BJ (cell line): Measurements from ENCODE around the gene UBE2S. TPM values are rescaled to one million over a fixed set of nuclear protein-coding genes. Genes with fewer than 3 reads are reported as not detected.
A peak's percentile ranks its signal among the peaks of the same experiment; 100 is the strongest.

Source experiments
- CTCF ChIA-PET: fragments of 350-600 bp; formaldehyde crosslinking; extraction: SDS; loops from one replicate; lab custom pipeline; 2021; ENCODE audit warnings: antibody characterized with exemption, inconsistent platforms; lab: Yijun Ruan, JAX
- POLR2A ChIA-PET: fragments of 300-600 bp; sonication (Branson Sonifier 250); formaldehyde crosslinking; extraction: SDS; loops from one replicate; lab custom pipeline; 2021; ENCODE audit warnings: antibody characterized with exemption; lab: Charles Lee
- DNase-seq: peaks from one replicate; pipeline ENCODE4 v3.0.0-alpha.2; 2011; ENCODE audit warnings: low read depth
- H3K27me3 ChIP-seq: 2 replicates; pipeline ENCODE4 v1.6.0; 2011; ENCODE audit warnings: low read length; ENCODE audit not compliant: control insufficient read depth, insufficient read depth
- H3K36me3 ChIP-seq: 2 replicates; pipeline ENCODE4 v1.5.1; 2011; ENCODE audit warnings: low read length; ENCODE audit not compliant: control insufficient read depth, insufficient read depth
- H3K4me3 ChIP-seq: 2 replicates; pipeline ENCODE4 v1.5.1; 2011; ENCODE audit warnings: low read depth, mild to moderate bottlenecking, control low read depth, low read length
- polyA plus RNA-seq: library from polyadenylated mRNA; depleted of rRNA; stranded (reverse); fragments of >200 nt; gene quantifications from 2 replicates; pipeline ENCODE4 v1.2.3, GENCODE V29; 2011
- TF ChIP-seq, protein P1 (sequence below): IDR thresholded peaks from 2 replicates; pipeline ENCODE4 v1.5.1; 2011; ENCODE audit warnings: low read depth, mild to moderate bottlenecking, control low read depth, inconsistent platforms, low read length, moderate library complexity; ENCODE audit not compliant: insufficient read depth

Gene UBE2S
- polyA plus RNA-seq, 1 experiment, result 79.4 TPM

DNA sequence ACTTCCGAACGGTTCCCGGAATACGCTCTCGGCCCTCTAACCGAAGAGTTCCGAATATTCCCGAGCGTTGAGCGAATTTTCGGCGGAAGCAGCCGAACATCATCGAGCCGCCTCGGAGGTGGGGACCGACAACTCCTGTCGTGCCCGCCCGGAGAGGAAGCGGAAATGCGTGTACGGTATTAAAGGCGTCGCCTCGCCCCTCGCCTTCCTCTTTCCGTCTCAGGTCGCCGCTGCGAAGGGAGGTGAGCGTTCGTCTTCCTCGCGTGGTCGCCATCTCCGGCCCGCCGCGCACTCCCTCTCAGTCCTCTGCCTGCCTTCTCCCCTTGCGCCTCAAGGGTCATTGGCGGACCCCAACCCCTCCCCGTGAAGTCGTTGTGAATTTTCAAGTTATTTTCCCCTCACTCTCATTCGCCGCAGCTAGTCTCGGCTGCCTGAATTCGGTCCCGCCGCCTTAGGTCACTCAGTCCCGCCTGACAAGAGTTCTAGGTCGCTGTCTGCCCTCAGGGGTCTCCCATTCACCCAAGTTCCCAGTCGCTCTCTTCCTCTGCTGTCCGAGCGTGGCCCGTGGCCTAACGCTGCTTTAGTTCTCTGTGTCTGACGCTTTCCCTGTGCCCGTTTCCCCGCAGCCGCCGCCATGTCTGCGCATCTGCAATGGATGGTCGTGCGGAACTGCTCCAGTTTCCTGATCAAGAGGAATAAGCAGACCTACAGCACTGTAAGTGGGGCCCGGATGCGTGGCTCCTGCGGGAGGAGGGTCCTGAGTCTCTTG is 21.7 kb downstream of the UBE2S start, which contains the start of gene RPL28:
Gene RPL28, plus strand, starts transcription at position 209 of the 769 bp plus-strand sequence. Its CDS starts 426 bp downstream, at position 635.
- ChIA-PET CTCF (no interaction called here), POLR2A (no interaction called here)

DNA sequence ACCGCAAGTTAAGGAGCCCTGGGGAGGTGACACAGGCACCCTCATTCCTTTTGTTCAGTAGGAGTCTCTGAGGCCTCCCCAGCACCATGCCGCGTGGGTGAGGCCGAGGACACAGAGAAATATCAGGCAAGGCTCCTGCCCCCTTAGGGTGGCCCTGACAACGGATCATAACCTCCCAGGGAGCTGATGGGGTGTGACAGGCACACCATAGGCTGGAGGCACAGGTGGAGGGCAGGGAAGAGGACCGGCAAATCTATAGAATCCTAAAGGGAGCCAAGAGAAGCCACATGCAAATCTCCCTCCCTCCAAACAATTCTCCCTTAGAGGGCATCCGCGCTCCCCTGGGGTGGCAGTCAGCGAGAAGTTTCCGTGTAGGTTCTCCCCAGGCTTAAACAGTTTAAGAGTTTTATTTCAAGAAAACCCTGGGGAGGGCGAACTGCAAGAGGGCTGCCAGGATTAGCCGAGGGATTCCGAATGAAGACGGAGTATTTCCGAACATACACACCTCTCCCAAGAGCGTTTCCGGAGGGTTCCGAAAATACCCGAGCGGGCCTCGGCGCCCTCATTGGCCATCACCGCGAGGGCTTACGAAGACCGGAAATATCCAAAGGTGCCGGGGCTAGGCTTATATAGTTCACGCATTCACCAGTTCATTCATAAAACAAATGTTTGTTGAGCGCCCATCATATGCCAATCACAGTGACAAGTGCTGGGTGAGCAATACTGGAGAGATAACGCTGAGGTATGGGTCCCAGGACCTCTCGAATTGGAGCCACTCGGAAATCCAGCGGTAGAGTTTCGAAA is 22.5 kb downstream of the UBE2S start:
- ChIA-PET CTCF (interaction anchor here (0.6 to 3.2 kb wide), 9 partner anchors 10 to 119 kb away, joined by 3 to 35 read pairs (median 6); partner anchors contain the start of gene KMT5C), POLR2A (no interaction called here)
- peak; percentile 80 for DNase-seq
- Histone ChIP-seq H3K4me3 (peak overlapping the region; percentile 94), H3K27me3 (no peaks in the 10 kb centered on the region), H3K36me3 (peaks cover 33% of the 10 kb centered on the region)
- TF ChIP-seq, protein P1, sequence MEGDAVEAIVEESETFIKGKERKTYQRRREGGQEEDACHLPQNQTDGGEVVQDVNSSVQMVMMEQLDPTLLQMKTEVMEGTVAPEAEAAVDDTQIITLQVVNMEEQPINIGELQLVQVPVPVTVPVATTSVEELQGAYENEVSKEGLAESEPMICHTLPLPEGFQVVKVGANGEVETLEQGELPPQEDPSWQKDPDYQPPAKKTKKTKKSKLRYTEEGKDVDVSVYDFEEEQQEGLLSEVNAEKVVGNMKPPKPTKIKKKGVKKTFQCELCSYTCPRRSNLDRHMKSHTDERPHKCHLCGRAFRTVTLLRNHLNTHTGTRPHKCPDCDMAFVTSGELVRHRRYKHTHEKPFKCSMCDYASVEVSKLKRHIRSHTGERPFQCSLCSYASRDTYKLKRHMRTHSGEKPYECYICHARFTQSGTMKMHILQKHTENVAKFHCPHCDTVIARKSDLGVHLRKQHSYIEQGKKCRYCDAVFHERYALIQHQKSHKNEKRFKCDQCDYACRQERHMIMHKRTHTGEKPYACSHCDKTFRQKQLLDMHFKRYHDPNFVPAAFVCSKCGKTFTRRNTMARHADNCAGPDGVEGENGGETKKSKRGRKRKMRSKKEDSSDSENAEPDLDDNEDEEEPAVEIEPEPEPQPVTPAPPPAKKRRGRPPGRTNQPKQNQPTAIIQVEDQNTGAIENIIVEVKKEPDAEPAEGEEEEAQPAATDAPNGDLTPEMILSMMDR, result no peak

More for the DNA sequence above, 21.7 kb downstream of the UBE2S start, which contains the start of gene RPL28:
- Histone ChIP-seq H3K4me3 (peak within 1 kb of the TSS; percentile 94), H3K27me3 (no peaks in the 10 kb centered on the region), H3K36me3 (peaks cover 38% of the 10 kb centered on the region)
- TF ChIP-seq, protein P1, result no peak
- peak; percentile 89 for DNase-seq

DNA sequence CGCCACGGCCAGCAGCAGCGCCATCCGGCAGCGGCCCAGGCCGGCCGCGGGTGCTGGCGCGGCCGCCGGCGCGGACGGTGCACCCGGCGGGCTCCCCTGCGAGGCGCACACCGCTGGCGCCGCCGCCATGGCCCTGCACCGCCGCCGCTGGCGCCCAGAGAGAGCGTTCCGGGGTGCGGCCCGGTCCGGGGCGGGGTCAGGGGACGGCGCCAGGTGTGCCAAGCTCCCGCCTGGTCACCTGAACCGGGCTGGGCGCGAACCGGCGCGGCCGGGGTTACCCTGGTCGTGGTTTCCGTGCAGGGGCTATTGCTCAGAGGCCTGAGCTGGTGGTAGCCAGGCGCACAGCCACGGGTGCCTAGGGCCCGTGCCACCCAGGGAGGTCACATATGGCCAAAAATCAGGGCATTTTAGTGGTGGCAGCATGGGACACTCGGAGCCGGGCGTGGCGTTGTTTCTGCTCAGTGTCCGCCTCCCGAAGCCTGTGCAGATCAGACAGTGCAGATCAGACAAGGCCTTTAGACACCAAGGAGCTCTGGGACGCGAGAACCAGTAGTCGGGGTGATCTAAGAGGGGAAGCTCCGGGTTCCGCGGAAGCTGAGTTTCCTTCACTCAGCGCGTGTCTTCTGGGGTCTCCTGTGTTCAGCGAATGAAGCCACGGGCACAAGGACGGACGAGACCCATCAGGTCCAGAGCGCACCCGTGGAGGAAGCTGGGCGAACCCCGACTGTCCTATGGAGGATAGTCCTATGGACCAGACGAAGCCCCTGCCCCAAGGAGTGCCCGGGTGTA is 23.3 kb downstream of the UBE2S start, which contains the start of gene TMEM238:
Gene TMEM238, minus strand, starts transcription at position 162 of the 789 bp plus-strand sequence. Its CDS starts 33 bp downstream, at position 129.
- H3K4me3 ChIP-seq, result peak within 1 kb of the TSS; percentile 94
- no peak for DNase-seq
- CTCF ChIA-PET, result interaction anchor here (0.5 to 3.2 kb wide), 18 partner anchors 10 to 244 kb away, joined by 3 to 35 read pairs (median 4); partner anchors contain the start of genes KMT5C and PTPRH
- POLR2A ChIA-PET, result interaction anchor here (0.6 to 0.7 kb wide), 2 partner anchors 23 to 45 kb away, joined by 3 to 6 read pairs; partner anchors contain the start of gene KMT5C
- no peaks in the 10 kb centered on the region for H3K27me3 ChIP-seq
- H3K36me3 ChIP-seq, result peaks cover 26% of the 10 kb centered on the region
- TF ChIP-seq, protein P1, result no peak

DNA sequence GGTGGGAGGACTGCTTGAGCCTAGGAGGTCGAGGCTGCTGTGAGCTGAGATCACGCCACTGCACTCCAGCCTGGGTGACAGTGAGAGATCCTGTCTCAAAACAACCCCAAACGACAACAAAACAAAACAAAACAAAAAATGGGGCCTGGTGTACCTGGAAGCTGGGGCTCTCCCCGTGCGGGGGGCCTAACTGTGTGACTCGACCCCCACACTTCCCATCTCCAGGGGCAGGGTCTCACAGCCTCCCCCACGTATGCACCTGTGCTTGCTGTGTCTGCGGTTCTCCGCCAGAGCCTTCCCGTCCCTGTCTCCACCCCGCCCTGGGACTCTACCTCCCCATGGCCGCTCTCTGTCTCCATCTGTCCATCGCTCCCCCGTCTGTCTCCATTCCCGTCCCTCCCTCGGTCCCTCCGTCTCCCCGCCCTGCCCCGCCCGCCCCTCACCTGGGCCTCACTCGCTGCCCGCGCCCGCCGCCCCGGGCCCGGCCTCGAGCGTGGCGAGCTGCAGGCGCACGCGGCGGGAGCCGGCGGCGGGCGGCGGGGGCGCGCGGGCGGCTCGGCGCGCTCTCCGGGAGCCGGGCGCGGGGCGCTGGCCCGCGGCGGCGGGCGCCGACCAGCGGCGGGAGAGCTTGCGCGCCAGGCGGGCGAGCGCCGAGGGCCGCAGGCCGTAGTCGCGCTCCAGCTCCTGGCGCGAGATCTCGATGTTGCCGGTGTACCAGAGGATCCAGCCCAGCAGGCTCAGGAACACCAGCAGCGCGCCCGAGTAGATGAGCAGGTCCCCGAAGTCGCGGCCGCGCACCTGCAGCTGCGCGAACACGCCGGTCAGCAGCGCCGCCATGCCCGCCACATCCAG is 24.1 kb downstream of the UBE2S start:
- no peak for DNase-seq
- no peaks in the 10 kb centered on the region for H3K27me3 ChIP-seq
- TF ChIP-seq, protein P1, result 0 out of 2 replicates have a peak, but pooled peaks have one; percentile 2
- CTCF ChIA-PET, result interaction anchor here (0.5 to 3.2 kb wide), 21 partner anchors 9 to 243 kb away, joined by 3 to 35 read pairs (median 3); partner anchors contain the start of genes KMT5C and PTPRH
- peaks cover 19% of the 10 kb centered on the region for H3K36me3 ChIP-seq
- POLR2A ChIA-PET, result interaction anchor here (0.7 kb wide), 1 partner anchor 44 kb away, joined by 6 read pairs; the partner anchor contains the start of gene KMT5C
- peak overlapping the region; percentile 44 for H3K4me3 ChIP-seq
